T-helper 9 cell (primary cell): ENCODE measurements around the gene TBC1D17.

Experiments
- DNase-seq: peaks from one replicate; pipeline ENCODE4 v3.0.0-alpha.2; 2020

TBC1D17 gene

DNA sequence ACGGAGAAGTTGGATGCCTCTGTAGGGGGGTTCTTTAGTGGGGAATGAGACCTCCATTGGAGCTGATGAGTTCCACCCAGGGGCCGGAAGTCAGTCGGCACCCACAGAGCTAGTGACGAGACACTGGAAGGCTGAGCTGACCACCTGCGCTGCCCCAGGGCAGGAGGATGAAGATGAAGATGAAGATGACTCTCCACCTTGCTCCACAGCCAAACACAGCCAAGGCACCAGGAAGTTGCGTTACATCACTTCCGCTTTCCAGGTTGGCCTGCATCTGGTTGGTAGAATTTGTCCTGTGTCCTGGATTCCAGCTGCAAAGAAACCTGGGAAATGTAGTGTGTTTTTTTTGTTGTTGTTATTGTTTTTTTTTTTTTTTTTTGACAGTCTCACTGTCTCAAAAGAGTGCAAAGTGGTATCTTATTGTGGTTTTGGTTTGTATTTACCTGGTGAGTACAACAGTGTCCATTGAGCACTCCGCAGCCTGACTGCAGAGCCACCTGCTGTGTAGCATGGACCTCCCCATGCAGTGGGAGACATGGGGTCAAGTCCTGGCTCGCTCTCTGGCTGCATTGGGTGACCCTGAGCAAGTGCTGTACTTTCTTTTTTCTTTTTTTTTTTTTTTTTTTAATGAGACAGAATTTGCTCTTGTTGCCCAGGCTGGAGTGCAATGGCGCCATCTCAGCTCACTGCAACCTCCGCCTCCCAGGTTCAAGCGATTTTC is 1.9 kb downstream of the TBC1D17 start:
- DNase-seq, result no peak

DNA sequence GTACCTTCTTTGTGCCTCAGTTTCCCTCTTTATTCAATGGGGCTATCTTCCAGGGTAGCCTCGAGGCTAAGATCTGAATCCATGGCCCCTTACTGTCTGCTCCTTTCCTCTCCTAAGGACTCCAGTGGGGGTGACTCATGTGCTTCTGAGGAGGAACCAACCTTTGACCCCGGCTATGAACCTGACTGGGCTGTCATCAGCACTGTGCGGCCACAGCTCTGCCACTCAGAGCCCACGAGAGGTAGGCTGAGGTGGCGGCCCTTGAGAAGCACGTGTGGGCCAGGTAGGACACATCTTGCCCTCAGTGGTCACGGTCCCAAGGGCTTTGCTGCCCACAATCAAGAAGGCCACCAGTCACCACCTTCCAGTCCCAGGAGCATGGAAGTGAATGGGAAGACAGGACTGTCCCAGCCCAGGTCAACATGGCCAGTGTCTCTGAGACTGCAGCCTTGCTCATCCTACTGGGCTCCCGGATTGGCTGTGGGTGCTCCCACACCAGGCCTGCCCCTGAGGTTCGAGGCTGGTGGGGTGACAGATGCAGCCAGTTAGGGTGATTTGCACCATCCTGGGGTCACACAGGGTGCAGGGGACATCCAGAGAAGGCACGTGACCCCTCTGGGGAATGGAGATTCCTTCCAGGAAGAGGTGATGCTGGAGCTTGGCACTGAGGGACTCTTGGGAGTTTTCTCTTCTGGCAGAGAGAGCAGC is 2.8 kb downstream of the TBC1D17 start:
- DNase-seq, result no peak

DNA sequence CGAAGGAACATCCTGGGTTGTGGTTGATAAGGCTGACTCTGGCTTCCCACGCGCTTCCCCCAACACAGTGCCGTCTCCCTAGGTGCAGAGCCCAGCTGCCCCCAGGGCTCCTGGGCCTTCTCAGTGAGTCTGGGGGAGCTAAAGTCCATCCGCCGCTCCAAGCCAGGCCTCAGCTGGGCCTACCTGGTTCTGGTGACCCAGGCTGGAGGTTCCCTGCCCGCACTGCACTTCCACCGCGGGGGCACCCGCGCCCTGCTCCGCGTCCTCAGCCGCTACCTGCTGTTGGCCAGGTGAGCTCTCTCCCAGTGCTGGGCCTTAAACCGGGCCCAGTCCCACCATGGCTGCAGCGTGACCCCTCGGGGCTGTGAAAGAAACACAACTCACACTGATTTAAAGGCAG is 3.7 kb downstream of the TBC1D17 start:
- no peak for DNase-seq

DNA sequence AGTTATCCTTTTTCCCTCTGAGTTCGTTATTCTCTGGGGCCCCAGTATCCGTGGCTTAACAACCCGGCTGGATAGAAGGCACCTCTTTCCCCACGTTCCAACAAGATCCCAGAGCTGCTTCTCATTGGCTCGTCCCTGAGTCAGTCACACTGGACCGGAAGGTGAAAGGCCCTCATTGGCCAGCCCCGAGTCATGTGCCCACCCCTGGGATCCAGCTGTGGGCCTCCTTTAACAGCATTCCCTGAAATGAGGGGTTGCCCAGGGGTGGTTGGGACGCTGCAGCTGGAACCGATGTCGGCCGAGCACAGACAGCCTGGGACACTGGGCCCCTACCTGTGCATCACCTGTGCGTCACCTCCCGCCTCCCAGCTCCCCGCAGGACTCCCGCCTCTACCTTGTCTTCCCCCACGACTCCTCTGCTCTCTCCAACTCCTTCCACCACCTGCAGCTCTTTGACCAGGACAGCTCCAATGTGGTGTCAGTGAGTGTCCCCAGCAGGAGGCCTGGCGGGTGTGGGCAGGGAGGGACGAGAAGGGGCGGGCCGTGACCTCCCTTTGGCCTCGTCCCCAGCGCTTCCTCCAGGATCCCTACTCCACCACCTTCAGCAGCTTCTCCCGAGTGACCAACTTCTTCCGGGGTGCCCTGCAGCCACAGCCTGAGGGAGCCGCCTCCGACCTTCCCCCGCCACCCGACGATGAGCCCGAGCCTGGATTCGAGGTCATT is 4.3 kb downstream of the TBC1D17 start:
- DNase-seq, result no peak

DNA sequence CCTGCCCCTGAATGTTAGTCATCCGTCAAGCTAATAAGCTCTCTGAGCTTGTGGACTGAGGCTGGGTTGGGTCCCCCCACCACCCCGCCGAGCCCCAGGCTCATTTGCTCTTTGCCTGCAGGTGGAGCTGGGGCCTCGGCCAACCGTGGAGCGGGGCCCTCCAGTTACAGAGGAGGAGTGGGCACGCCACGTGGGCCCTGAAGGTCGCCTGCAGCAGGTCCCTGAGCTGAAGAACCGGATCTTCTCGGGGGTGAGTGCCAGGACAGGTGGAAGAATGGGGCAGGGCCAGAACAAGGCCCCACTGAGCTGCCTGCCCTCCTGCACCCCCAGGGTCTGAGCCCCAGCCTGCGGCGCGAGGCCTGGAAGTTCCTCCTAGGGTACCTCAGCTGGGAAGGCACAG is 5.1 kb downstream of the TBC1D17 start:
- DNase-seq, result no peak

DNA sequence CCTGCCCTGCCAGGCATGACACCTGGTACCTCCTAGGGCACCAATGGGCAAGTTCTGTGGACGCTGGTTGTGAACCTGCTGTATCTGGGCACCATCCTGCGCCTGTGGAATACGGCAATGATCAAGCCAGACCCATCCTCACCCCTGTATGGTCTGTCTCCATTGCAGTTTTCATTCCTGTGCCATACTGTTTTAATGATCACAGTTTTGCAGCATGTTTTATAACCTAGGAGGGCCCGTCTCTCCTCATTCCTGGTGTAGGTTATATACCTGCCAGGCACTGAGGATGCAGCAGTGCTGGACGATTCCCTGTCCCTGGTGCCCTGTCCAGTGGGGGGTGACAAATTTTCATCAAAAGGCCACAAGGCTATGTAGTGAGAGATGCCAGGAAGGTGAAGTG is 5.6 kb downstream of the TBC1D17 start:
- DNase-seq, result no peak

DNA sequence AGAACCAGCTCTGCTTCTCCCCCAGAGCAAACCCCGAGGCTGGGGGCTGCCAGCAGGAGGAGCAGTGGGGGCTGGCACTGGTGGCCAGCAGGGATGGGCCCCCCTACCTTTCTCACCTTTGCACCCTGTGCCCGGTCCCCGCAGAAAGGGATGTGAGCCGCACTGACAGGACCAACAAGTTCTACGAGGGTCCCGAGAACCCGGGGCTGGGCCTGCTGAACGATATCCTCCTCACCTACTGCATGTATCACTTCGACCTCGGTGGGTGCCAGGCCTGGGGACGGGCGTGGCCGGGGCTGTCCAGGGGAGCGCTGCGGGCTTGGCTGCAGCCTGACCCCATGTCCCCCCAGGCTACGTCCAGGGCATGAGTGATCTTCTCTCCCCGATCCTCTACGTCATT is 6.6 kb downstream of the TBC1D17 start:
- no peak for DNase-seq

DNA sequence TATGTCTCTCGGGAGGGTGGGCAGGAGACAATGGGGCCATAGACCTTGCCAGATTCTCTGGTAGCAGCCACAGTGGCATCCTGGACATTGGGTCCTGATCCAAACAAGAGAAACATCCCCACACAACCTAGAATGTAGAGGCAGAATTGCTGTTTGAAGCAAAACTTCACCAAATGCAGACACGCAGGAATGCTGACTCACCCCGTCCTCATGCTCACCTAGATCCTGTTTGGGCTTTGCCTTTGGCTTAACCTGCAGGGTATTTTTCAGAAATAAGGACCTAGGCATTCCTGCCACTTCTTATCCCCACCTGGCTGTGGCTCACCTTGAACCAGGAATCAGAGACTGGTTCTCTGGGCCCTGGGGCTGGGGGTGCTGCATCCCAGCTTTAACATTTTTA is 7.3 kb downstream of the TBC1D17 start:
- no peak for DNase-seq

DNA sequence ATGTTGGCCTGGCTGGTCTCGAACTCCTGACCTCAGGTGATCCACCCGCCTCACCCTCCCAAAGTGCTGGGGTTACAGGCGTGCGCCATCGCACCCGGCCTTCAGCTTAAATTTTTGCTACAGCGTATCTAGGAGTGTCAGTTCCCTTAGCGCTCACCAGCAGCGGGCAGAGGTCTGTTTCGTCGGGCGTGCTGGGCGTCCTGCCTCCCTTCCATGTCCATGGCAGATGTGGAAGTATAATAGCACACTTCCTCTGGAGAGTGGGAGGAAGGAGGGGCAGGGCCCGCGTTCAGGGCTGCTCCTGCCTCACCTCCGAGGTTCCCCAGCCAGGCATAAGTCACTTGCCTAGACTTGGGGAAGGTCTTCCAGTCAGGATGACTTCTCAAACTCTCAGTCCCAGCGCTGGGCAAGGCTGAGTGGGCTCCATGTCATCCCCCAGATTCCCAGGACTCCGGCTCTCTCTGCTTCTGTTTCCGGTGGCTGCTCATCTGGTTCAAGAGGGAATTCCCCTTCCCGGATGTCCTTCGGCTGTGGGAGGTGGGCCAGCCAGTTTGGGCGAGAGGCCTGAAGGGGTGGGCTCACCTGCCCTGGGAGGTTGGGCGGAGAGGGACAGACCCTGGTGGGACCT is 9.6 kb downstream of the TBC1D17 start:
- DNase-seq, result no peak

DNA sequence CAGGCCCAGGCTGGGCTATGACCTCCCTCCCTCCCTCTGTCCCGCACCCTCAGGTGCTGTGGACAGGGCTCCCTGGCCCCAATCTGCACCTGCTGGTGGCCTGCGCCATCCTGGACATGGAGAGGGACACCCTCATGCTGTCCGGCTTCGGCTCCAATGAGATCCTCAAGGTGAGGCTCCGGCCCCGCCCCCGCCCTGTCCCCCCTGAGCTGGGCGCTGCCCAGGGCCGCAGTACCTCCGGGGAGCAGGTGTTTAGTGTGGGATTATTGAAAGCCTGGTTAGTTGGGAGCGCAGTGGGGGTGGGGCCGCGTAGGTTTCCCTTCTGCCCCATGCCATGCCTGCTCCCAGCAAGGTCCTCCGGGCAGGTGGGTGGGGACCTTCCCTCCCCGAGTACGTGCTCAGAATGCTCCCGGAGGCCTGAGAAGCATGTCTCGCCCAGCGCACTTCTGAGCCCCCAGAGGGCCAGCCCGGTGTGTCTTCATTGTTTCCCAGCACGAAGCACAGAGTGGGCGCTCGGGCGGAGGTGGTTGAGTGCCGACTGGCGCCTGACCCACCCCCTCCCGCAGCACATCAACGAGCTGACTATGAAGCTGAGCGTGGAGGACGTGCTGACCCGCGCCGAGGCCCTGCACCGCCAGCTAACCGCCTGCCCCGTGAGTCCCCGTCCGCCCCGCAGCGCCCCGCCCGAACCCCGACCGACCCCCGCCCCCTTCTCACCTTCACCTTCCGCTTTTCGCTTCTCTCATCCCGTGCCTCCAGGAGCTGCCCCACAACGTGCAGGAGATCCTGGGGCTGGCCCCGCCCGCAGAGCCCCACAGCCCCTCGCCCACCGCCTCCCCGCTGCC is 10.4 kb downstream of the TBC1D17 start:
- DNase-seq, result no peak

DNA sequence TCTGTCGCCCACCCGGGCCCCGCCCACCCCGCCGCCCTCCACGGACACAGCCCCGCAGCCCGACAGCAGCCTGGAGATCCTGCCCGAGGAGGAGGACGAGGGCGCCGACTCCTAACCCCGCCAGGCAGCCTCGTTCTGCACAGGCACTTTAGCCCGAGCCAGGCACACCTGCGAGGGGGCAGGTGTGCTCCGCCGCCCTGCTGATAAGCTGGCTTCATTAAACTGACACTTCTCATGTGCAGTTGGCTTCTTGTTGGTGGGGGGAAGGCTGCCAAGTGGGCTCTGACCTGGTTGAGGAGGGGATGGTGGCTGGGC is 11.0 kb downstream of the TBC1D17 start:
- DNase-seq, result no peak

DNA sequence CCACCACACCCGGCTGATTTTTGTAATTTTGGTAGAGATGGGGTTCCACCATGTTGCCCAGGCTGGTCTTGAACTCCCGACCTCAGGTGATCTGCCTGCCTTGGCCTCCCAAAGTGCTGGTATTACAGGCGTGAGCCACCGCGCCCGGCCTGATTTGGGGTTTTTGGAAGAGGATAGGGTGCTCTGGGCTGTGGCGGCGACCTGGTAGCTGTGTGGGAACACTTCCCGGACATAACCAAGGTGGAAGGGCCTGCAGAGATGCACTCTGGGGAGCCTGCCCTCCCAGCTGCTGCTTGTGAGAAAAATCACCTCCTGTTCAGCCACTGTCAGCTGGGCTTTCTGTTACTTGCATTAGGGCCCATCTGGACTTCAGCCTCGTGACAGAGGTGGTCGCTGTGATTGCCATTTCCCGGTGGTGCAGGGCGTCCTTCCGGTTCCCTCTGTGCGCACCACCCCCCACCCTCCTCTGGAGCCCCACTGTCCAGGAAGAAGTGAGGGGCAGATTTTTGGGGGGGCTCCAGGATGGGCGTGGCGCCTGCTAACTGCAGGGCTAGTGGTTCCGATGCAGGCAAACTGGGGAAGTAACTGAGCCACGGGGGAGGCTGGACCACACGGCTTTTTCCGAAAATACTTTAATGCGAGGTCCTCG is 11.7 kb downstream of the TBC1D17 start:
- no peak for DNase-seq

DNA sequence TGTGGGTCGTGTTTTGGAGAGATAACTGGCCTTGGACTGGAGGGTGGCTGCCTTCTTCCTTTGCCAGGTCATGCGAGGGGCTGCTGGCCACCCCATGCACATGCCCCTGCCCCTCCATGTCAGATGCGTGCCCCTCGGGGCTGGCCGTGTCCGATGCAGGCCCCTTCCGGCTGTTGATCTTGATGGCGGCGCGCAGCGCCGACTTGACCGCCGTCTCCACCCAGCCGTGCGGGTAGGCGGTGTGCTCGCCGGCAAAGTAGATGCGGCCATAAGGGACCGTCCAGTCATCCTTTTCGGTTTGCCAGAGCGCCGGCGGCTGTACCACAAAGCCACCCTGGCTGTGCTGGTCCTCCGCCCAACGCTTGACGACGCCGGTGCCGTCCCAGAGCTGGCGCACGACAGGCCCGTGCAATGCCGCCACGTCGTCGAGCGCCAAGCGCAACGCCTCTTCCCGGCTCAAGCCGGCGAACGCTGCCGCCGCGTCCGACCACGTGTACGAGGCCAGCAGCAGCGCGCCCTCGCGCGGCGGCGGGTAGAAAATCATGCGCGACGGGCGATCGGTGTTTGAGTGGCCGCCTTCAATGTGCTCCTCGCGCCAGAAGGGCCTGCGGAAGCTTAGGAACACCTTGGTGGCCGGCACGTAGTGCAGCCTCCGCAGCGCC is 12.3 kb downstream of the TBC1D17 start:
- DNase-seq, result peak; percentile 62

DNA sequence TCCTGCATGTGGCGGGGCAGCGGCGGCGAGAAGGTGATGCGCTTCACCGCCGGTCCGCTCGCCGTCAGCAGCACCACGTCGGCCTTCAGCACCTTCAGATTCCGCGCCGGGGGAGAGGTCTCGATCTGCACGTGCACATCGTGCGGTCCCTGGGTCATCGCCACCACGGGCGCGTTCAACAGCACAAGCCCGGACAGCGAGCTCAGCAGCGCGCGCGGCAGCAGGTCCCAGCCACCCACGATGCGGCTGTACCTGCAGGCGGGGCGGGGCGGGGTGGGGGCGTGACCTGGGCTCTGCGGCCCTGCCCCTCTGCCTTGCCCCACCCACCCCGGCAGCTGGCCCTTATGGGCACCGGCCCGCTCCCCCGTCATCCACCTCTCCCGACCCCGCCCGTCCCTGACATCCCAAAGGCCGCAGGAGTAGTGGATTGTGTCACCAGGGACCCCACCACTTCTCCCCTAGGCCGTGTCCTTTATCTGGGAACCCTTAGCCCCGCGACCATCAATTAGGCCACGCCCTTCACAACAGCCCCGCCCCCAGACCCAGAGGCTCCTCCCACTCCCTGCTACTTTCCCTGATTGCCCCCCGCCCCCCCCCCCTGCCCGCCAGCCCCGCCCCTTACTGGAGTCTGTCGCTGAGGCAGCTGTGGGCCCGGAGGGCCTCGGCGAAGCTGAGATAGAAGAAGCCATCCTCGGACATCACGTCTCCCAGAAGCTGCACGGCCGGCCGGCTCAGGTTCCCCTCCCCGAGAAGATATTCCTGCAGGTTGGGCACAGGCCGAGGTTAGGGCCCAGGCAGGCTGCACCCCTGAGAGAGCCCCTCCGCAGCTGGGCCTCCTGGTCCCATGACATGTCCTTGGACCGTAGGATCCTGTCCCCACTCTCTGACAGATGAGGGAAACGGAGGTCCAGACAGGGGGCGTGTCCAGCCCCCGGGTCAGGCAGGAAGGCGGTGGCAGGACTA is 13.1 kb downstream of the TBC1D17 start:
- peak; percentile 71 for DNase-seq

DNA sequence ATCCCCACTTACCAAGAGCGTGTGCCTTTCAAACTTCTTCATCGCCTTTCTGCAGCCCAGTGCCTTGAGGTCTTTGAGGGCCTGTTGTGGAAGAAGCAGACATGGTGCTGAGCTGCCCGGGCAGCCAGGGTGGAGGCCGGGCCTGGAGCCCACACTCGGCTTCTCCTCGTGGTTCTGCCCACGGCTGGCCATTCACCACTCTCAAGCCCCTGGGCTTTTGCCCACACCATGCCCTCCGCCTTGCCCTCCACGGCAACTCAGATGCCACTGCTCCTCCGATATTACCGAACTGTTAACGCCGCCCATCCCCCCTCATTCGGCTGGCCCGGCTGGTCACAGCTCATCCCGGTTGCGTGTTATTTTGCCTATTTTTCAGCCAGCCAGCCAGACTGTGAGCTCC is 13.9 kb downstream of the TBC1D17 start:
- DNase-seq, result no peak

DNA sequence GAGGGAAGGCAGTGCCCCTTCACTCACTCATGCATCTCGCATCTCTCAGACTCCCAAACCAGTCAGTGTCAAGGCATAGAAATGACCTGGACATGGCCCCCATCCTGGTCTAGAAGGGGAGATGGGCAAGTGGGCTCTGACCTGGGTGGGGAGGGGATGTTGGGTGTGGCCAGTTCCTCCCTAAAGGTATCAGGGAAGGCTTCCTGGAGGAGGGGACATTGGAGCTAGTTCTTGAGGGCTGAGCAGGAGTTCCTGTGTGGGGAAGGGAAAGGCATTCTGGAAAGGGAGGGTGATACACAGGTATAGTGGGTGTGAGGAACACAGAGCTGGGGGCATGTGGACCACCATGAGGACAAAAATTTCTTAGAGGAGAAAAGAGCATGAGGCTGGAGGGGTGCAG is 15.2 kb downstream of the TBC1D17 start:
- DNase-seq, result no peak

DNA sequence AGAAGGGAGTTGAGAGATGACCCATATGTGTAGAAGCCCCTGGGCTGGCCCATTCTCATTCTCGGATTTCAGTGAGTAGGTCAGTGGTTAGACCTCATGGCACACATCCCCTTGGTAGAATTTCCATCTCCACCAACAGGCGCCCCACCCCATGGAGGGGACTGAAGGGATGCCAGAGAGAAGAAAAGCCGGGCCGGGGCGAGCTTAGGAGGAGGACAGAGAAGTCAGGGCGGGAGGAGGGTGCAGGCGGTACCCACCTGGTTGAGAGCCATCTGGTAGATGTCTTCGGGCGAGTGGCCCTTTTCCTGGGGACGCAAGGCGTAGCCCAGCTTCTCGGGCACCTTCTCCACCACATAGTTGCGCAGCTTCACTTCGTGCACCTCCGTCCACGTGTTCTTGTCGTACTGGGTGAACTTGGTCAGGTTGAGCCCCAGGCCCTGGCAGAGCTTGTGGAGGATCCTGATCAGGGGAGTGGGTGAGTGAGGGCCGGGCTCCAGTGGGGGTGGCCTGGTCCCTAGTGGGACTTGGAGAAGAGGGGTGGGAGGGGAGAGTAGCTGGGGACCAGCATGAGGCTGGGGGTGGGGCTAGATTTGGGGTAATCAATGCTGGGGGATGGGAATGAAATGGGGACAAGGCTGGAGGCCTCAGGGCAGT is 16.6 kb downstream of the TBC1D17 start:
- DNase-seq, result no peak

DNA sequence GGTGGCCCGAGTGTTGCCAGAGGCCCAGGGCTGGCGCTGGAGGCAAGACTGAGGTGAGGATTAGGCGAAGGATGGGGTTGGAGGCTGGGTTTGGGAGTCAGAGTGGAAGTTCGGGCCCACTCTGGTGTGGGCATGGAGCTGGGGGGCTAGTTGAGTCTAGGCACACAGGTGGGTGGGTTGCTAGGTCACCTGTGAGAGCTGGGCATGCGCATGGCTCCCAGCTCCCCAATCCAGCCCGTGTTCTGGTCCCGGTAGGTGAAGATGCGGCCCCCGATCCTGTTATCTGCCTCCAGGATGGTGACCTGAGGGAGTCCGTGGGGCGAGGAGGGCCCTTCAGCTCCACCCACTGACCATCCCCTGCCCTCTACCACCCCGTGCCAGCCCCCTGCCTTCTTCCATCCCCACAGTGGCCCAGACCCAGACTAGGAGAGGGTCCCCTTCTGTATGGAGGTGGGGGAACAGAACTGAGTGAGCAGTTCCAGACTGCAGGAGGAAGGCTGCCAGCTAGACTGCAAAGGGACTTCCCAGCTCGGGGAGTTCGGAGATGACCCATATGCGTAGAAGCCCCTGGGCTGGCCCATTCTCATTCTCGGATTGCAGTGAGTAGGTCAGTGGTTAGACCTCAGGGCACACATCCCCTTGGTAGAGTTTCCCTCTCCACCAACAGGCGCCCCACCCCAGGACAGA is 17.5 kb downstream of the TBC1D17 start:
- peak; percentile 27 for DNase-seq
